IPS DF 19.7 (cell line): ENCODE data around the gene PRKAG2.

ENCODE experiments used
- DNase-seq: peaks from one replicate; pipeline ENCODE4 v3.0.0-alpha.2; 2013; ENCODE audit warnings: low read depth, low spot score

Gene PRKAG2

GRCh38 chr7:151744656-151745638 is 132.0 kb downstream of the PRKAG2 start:
- DNase-seq = no peak

GRCh38 chr7:151744051-151744580 is 132.8 kb downstream of the PRKAG2 start:
- DNase-seq = no peak

DNA sequence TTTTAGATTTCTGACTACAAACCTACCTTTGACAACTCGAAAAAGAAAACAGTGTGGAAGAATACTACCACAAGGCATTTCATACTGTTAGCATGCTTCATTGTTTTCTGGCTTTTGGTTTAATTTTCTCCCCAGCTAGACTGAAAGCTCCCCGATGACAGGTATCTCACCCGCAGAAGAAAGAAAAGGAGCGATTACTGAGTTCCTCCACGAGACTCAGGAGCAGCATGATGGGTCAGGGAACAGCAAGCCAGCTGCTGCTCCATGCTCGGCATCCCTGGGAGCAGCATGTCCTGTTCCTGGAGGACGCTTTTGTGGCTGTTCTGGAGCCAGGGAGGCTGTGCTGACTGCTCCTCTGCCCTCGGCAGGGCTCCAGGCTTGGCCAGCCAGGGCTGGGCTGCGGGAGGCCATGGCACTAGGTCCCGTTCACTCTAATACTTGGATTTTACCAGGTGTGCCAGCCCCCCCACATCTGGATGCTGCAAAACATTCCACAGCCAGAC is 133.4 kb downstream of the PRKAG2 start:
- DNase-seq = no peak

- no peak for DNase-seq
These were observed 134.0 kb downstream of the PRKAG2 start for GRCh38 chr7:151742713-151743480.

- no peak for DNase-seq
These were observed 135.3 kb downstream of the PRKAG2 start for GRCh38 chr7:151741585-151741984.

DNA sequence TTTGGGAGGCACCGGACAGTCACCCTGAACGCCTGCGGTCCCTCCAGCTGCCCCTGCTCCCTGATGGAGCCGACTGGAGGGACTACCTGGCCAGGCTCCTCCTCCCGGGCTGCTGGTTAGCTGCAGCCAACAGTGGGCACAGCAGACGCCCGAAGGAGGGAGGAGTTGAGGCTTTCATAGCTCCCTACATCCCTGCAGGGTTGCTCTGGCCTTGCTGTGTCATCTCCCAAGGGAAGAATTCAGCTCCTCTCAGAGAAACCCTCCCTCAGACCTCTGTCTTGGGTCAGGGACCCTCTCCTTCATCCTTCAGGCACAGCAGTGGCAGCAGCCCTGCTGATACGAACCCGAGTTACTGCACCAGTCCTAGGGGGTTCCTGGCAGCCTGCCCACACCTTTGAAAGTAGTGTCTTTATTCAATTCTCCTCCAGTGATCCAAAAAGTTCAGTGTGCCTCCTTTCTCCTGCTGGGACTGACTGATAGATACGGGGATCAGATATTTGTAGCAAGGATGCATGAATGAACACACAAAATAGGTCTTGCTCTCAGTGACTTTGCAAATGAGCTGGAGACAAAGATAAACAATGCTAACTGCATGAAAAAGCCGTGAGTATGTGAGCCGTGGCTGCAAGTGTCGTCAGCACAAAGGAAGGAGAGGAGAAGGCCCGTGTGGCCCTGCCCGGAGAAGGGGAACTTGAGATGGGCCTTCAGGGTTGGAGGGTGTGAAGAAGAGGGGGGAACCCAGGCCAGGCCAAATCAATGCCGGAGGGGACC is 136.6 kb downstream of the PRKAG2 start:
- no peak for DNase-seq

GRCh38 chr7:151738925-151739324 is 138.0 kb downstream of the PRKAG2 start:
- DNase-seq = no peak

GRCh38 chr7:151736403-151736909 is 140.5 kb downstream of the PRKAG2 start:
- no peak for DNase-seq

DNA sequence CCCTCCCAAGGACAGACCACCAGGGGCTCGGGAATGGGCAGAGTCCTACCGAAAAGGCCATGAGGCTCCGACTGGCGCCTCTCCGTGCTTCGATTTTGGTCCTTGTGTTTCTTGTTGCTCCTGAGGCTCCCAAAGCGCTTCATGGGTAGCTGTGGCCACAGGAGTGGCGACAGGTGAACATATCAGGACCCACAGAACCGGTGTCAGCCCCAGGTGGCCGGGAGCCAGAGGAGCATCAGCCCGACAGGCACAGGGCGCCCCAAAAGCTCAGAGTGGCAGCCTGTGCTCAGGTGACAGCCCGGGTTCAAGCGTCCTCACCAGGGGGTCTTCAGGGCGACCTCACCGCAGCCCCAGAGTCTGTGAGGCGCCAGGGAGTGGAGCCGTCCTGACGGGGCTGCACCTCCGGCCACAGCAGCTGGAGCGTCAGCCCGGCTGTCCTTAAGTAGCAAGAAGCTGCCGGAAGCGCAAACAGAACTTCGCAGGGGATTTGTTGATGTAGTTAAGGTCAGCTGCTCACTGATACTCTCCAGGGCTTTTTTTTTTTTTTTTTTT is 141.0 kb downstream of the PRKAG2 start:
- no peak for DNase-seq

GRCh38 chr7:151735186-151735850 is 141.6 kb downstream of the PRKAG2 start:
- DNase-seq = no peak

GRCh38 chr7:151732834-151733592 is 143.9 kb downstream of the PRKAG2 start:
- no peak for DNase-seq

DNA sequence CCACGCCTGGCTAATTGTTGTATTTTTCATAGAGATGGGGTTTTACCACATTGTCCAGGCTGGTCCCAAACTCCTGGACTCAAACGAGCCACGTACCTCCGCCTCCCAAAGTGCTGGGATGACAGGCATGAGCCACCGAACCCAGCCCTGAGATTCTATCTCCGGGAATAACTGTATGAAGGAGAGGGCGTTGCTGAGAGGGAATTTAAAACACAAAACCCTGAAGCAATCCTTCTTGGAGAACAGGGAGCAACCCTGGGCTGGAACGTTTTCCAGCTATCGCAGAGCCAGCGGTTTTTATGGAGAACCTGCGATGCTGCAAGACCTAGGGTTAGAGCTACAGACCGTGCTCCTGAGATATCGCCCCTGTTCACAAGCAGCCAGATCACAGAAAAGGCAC is 144.6 kb downstream of the PRKAG2 start:
- no peak for DNase-seq

- no peak for DNase-seq
These were observed 145.9 kb downstream of the PRKAG2 start for GRCh38 chr7:151731022-151731441.

- DNase-seq = no peak
These were observed 146.3 kb downstream of the PRKAG2 start for GRCh38 chr7:151730591-151730990.

GRCh38 chr7:151729521-151729921 is 147.4 kb downstream of the PRKAG2 start:
- no peak for DNase-seq

GRCh38 chr7:151728746-151729145 is 148.2 kb downstream of the PRKAG2 start:
- no peak for DNase-seq

- no peak for DNase-seq
These were observed 148.6 kb downstream of the PRKAG2 start for GRCh38 chr7:151728286-151728660.

GRCh38 chr7:151727579-151728285 is 149.2 kb downstream of the PRKAG2 start:
- no peak for DNase-seq
